Mesenchymal stem cell (in vitro differentiated cells and primary cell): Measurements from ENCODE around the gene GAB3.

Source experiments
- DNase-seq: peaks from one replicate; pipeline ENCODE4 v3.0.0-alpha.2; 2013
- H2AFZ ChIP-seq: one replicate; pipeline ENCODE4 v1.6.1; 2013; ENCODE audit warnings: low read depth, mild to moderate bottlenecking, control low read depth, inconsistent platforms, low read length, moderate library complexity
- H2AK5ac ChIP-seq: 2 replicates; pipeline ENCODE4 v1.6.1; 2013; ENCODE audit warnings: low read length, moderate library complexity, mild to moderate bottlenecking, inconsistent platforms; ENCODE audit not compliant: severe bottlenecking
- H2BK120ac ChIP-seq: one replicate; pipeline ENCODE4 v1.6.1; 2013; ENCODE audit warnings: low read depth, mild to moderate bottlenecking, inconsistent platforms, low read length, moderate library complexity
- H2BK12ac ChIP-seq, 2 experiments: one replicate each; pipeline ENCODE4 v1.6.1; 2013; ENCODE audit warnings: inconsistent platforms in 2 of 2, low read length in 2 of 2, mild to moderate bottlenecking in 2 of 2, moderate library complexity in 2 of 2, control low read depth in 1 of 2
- H2BK15ac ChIP-seq: one replicate; pipeline ENCODE4 v1.6.1; 2013; ENCODE audit warnings: mild to moderate bottlenecking, low read depth, inconsistent platforms; ENCODE audit not compliant: poor library complexity, severe bottlenecking
- H2BK5ac ChIP-seq: 2 replicates; pipeline ENCODE4 v1.6.1; 2013; ENCODE audit warnings: low read depth, mild to moderate bottlenecking, low read length, control low read depth, inconsistent platforms; ENCODE audit not compliant: poor library complexity, severe bottlenecking
- H3K14ac ChIP-seq, 2 experiments: one replicate each; pipeline ENCODE4 v1.6.1; 2013; ENCODE audit warnings: inconsistent platforms in 2 of 2, low read length in 2 of 2, control low read depth in 1 of 2, mild to moderate bottlenecking in 1 of 2, moderate library complexity in 1 of 2
- H3K18ac ChIP-seq, 2 experiments: one replicate each; pipeline ENCODE4 v1.6.1; 2013; ENCODE audit warnings: inconsistent platforms in 2 of 2, low read length in 2 of 2, control low read depth in 1 of 2, low read depth in 1 of 2, mild to moderate bottlenecking in 1 of 2
- H3K23ac ChIP-seq, 2 experiments: one replicate each; pipeline ENCODE4 v1.6.1; 2013; ENCODE audit warnings: inconsistent platforms in 2 of 2, low read length in 2 of 2, mild to moderate bottlenecking in 2 of 2, moderate library complexity in 2 of 2, control low read depth in 1 of 2
- H3K27ac ChIP-seq: 2 replicates; pipeline ENCODE4 v1.5.1; 2013; ENCODE audit warnings: mild to moderate bottlenecking, moderate library complexity, low read length, control low read depth, inconsistent platforms; ENCODE audit not compliant: poor library complexity, severe bottlenecking
- H3K27me3 ChIP-seq, 2 experiments: 2 replicates each; pipeline versions ENCODE4 v1.6.1 to v1.7.0; 2013; ENCODE audit warnings: low read length in 2 of 2, mild to moderate bottlenecking in 2 of 2, moderate library complexity in 2 of 2, control low read depth in 1 of 2, inconsistent platforms in 1 of 2; ENCODE audit not compliant: control insufficient read depth in 1 of 2, insufficient read depth in 1 of 2
- H3K36me3 ChIP-seq, 2 experiments: 2 replicates each; pipeline versions ENCODE4 v1.6.1 to v1.7.0; 2013; ENCODE audit warnings: low read length in 2 of 2, control low read depth in 1 of 2, inconsistent platforms in 1 of 2, low read depth in 1 of 2, mild to moderate bottlenecking in 1 of 2; ENCODE audit not compliant: insufficient read depth in 2 of 2, control insufficient read depth in 1 of 2
- H3K4ac ChIP-seq, 2 experiments: one replicate each; pipeline ENCODE4 v1.6.1; 2013; ENCODE audit warnings: inconsistent platforms in 2 of 2, low read length in 2 of 2, mild to moderate bottlenecking in 2 of 2, moderate library complexity in 2 of 2, control low read depth in 1 of 2, low read depth in 1 of 2
- H3K4me1 ChIP-seq: 2 replicates; pipeline ENCODE4 v1.6.1; 2013; ENCODE audit warnings: low read depth, low read length, control low read depth; ENCODE audit not compliant: control insufficient read depth, insufficient read depth
- H3K4me2 ChIP-seq: 2 replicates; pipeline ENCODE4 v1.6.1; 2013; ENCODE audit warnings: low read length, mild to moderate bottlenecking, inconsistent platforms; ENCODE audit not compliant: poor library complexity, severe bottlenecking
- H3K4me3 ChIP-seq, 2 experiments: 2 replicates each; pipeline versions ENCODE4 v1.5.1 to v1.7.0; 2013; ENCODE audit warnings: low read length in 2 of 2, mild to moderate bottlenecking in 2 of 2, control low read depth in 1 of 2, low read depth in 1 of 2; ENCODE audit not compliant: insufficient read depth in 1 of 2
- H3K79me1 ChIP-seq: replicated peaks from 2 replicates; pipeline ENCODE4 v1.6.1; 2013; ENCODE audit warnings: mild to moderate bottlenecking, control low read depth, low read length, inconsistent platforms; ENCODE audit not compliant: poor library complexity, severe bottlenecking
- H3K9ac ChIP-seq: 2 replicates; pipeline ENCODE4 v1.7.0; 2013; ENCODE audit warnings: mild to moderate bottlenecking, low read length, moderate library complexity
- H3K9me3 ChIP-seq: 2 replicates; pipeline ENCODE4 v1.7.0; 2013; ENCODE audit warnings: mild to moderate bottlenecking, low read length; ENCODE audit not compliant: control insufficient read depth
- H4K8ac ChIP-seq: one replicate; pipeline ENCODE4 v1.6.1; 2013; ENCODE audit warnings: inconsistent platforms, mild to moderate bottlenecking, low read length, moderate library complexity
- H4K91ac ChIP-seq: one replicate; pipeline ENCODE4 v1.6.1; 2013; ENCODE audit warnings: mild to moderate bottlenecking, low read length, inconsistent platforms
- WGBS: methylation state at CpG from one replicate; pipeline ENCODE4 v1.1.7; 2013; ENCODE audit warnings: mixed read lengths; 5-methylcytosine and 5-hydroxymethylcytosine counted together

The GAB3 gene

DNA sequence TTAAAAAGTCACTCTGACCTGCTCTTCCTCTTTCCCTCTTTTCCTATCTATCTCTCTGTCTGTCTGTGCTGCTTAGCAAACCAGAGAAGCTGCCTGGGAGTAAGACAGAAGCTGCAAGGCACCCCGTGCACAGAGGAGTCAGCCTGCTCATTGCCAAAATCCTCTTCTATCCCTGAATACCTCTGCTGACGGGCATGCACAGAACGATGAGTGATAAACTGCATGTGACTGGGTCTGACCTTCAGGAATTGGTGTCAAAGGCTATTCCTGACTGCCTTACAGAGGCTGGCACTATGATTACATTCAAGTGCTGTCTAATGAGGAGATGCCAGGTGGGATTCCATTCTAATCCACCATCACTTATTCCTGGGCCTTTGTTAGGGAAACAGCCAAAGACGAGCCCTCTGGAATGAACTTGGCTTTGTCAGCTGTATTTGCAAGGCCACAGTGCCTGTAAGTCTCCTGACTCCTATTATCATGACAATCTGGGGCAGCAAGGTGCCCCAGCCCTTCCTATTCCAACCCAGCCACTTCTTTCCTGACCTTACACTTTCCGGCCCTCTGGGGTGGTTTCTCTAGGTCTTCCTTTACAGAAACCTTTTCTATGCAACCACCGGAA is 52.1 kb downstream of the GAB3 start:
- Histone ChIP-seq H2BK15ac (no peak overlapping the region), H3K4me3 (no peak overlapping the region), H2BK120ac (no peak overlapping the region), H2AK5ac (no peak overlapping the region), H3K14ac (no peak overlapping the region), H3K18ac (no peak overlapping the region), H3K9ac (no peak overlapping the region), H3K23ac (no peak overlapping the region), H3K36me3 (no peaks in the 10 kb centered on the region), H4K91ac (no peak overlapping the region), H2AFZ (no peak overlapping the region), H3K4me1 (no peaks in the 10 kb centered on the region), H4K8ac (no peak overlapping the region), H3K4ac (no peak overlapping the region), H3K27me3 (peaks cover 0 to 8% of the 10 kb centered on the region in 2 experiments), H3K4me2 (no peak overlapping the region), H3K9me3 (no peaks in the 10 kb centered on the region), H2BK12ac (no peak overlapping the region), H2BK5ac (no peak overlapping the region), H3K79me1 (no peaks in the 10 kb centered on the region), H3K27ac (no peak overlapping the region)
- DNase-seq: no peak
- 95% methylated on average over 2 of the region's 6 CpGs for WGBS

DNA sequence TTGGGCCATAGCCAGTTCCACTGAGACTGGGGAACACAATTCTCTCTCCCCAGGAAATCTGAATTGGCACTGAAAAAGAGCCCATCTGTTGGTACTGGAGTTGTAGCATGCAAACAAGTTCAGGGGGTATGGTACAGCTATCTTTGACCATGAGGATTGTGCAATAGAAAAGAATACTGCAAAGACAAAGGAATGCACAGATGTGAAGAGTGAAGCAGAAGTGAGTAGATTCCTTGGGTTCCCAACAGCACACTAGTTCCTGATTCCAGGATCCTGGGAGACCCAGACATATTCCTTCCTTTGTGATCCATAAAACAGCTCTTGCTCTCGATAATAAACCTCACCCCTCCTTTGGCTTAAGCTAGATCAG is 54.2 kb downstream of the GAB3 start:
- Histone ChIP-seq H2AFZ (no peak overlapping the region), H2BK15ac (no peak overlapping the region), H3K36me3 (no peaks in the 10 kb centered on the region), H4K91ac (no peak overlapping the region), H3K18ac (no peak overlapping the region), H2BK120ac (no peak overlapping the region), H2AK5ac (no peak overlapping the region), H3K9ac (peak overlapping the region; percentile 0), H3K9me3 (peaks cover 3% of the 10 kb centered on the region), H3K27me3 (peaks cover 0 to 8% of the 10 kb centered on the region in 2 experiments), H3K4me1 (no peaks in the 10 kb centered on the region), H3K23ac (no peak overlapping the region), H4K8ac (no peak overlapping the region), H3K4ac (no peak overlapping the region), H3K14ac (no peak overlapping the region), H3K79me1 (no peaks in the 10 kb centered on the region), H3K4me3 (no peak overlapping the region), H3K27ac (no peak overlapping the region), H3K4me2 (no peak overlapping the region), H2BK12ac (no peak overlapping the region), H2BK5ac (no peak overlapping the region)
- no peak for DNase-seq
- 77% methylated on average over 1 of the region's 1 CpG for WGBS

DNA sequence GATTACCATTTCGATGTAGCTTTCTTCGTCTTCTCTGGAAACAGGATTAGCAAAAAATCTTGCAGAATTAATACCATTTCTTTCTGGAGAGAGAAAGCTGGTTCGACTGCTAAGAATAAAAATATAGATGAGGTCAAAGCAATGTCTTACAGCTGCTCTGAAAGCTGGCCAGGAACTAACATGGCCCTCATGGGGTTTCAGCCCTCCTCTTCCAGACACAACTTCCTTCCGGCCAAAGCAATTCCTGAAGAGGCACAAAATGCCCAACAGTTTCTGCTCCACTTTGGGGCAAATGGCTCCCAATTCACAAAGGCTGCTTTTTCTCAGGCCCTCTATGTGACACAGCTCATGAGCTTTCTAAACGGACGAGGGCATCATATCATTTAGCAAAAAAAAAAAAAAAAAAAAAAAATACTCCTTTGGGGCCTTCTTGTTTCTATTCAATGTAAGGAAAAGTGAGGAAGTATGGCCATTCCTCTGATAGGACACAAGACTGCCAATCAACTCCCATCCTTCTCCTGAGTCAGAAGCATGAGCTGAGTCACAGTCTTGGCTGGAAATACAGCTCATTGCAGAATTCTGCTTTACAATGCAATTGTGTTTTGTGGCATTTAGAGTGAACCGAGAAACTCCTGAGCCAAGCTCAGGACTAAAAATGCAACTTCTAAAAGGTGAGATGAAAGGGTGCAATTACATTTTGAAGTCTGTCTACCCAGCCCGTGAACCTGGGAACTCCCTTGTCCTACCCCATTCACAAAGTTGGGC is 54.8 kb downstream of the GAB3 start:
- H3K4me1 ChIP-seq: no peaks in the 10 kb centered on the region

DNA sequence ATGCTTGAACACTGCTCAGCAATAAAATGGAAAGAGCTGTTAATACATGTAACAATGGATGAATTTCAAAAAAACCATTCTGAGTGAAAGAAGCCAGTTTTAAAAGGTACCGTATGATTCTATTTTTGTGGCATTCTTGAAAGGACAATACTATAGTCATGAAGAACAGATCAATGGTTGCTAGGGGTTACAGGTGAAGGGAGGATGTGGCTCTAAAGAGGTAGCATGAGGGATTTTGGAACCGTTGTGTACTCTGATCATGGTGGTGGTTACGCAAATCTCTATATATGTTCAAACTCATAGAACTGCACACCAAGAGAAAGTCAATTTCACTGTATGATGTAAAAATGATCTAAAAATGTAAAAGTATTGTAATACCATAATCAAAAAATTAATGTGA is 57.5 kb downstream of the GAB3 start:
- 100% methylated on average over 1 of the region's 3 CpGs for WGBS
- Histone ChIP-seq H3K36me3 (no peaks in the 10 kb centered on the region), H2BK12ac (no peak overlapping the region), H3K23ac (no peak overlapping the region), H3K14ac (no peak overlapping the region), H3K4me2 (no peak overlapping the region), H3K9ac (no peak overlapping the region), H2BK120ac (no peak overlapping the region), H3K4ac (no peak overlapping the region), H3K79me1 (no peaks in the 10 kb centered on the region), H3K9me3 (peaks cover 7% of the 10 kb centered on the region), H3K4me3 (no peak overlapping the region), H2AK5ac (no peak overlapping the region), H3K4me1 (no peaks in the 10 kb centered on the region), H2BK15ac (no peak overlapping the region), H2BK5ac (no peak overlapping the region), H4K91ac (no peak overlapping the region), H3K18ac (no peak overlapping the region), H3K27me3 (peaks cover 0 to 3% of the 10 kb centered on the region in 2 experiments), H2AFZ (no peak overlapping the region), H4K8ac (no peak overlapping the region), H3K27ac (no peak overlapping the region)
- DNase-seq: no peak

More for the DNA sequence above, 54.8 kb downstream of the GAB3 start:
- H4K91ac ChIP-seq: no peak overlapping the region
- no peak overlapping the region for H3K23ac ChIP-seq
- H3K9me3 ChIP-seq: peaks cover 7% of the 10 kb centered on the region
- H3K4ac ChIP-seq: no peak overlapping the region
- H2BK12ac ChIP-seq: no peak overlapping the region
- H2AFZ ChIP-seq: no peak overlapping the region
- H3K9ac ChIP-seq: peak overlapping the region; percentile 4
- peaks cover 0 to 8% of the 10 kb centered on the region in 2 experiments for H3K27me3 ChIP-seq
- H3K18ac ChIP-seq: no peak overlapping the region
- no peak overlapping the region for H2BK120ac ChIP-seq
- no peak overlapping the region for H2AK5ac ChIP-seq
- no peak overlapping the region for H3K14ac ChIP-seq
- H3K27ac ChIP-seq: no peak overlapping the region
- H3K36me3 ChIP-seq: no peaks in the 10 kb centered on the region
- 67% methylated on average over 1 of the region's 8 CpGs for WGBS
- H4K8ac ChIP-seq: no peak overlapping the region
- DNase-seq: peak; percentile 55
- H3K4me3 ChIP-seq: no peak overlapping the region
- H3K4me2 ChIP-seq: no peak overlapping the region
- H2BK15ac ChIP-seq: no peak overlapping the region
- no peak overlapping the region for H2BK5ac ChIP-seq
- no peaks in the 10 kb centered on the region for H3K79me1 ChIP-seq
